NT2/D1 (cell line): ENCODE data around the gene QKI.

Source experiments
- SUZ12 ChIP-seq: IDR thresholded peaks from 2 replicates; pipeline ENCODE4 v1.6.1; 2011; ENCODE audit not compliant: insufficient read length, insufficient read depth; ENCODE audit errors: extremely low read depth
- ZNF274 ChIP-seq: IDR thresholded peaks from 2 replicates; pipeline ENCODE4 v1.6.1; 2011; ENCODE audit warnings: mild to moderate bottlenecking, low read depth, low read length

GRCh38 chr6:163369628-163370365 is 44.7 kb upstream of the QKI start:
- TF ChIP-seq SUZ12 (no peak), ZNF274 (no peak)
